Uterus (tissue), 2 donors: Measurements from ENCODE around the gene BTBD10.

Source experiments
- CTCF ChIP-seq, 4 experiments: fragments of 200-600 bp in 2 of 4; fragments of 450-650 bp in 2 of 4; sonication (generic) in 2 of 4; IDR thresholded peaks; one replicate each; pipeline ENCODE4 v1.5.1; 2016 to 2019; ENCODE audit warnings: antibody characterized with exemption in 4 of 4, mild to moderate bottlenecking in 2 of 4, moderate library complexity in 1 of 4
- POLR2A ChIP-seq, 2 donors: fragments of 450-650 bp; IDR thresholded peaks; one replicate each; pipeline ENCODE4 v1.6.1; 2016; ENCODE audit warnings: antibody characterized with exemption in 2 of 2, mild to moderate bottlenecking in 1 of 2, moderate library complexity in 1 of 2

- TF ChIP-seq CTCF (IDR thresholded peaks at IDR 0.05), result no peak
- no peak for TF ChIP-seq POLR2A (IDR thresholded peaks at IDR 0.05)
These were observed 124.5 kb downstream of the BTBD10 start for GRCh38 chr11:13338427-13339069.
